ENCODE data around the gene ZNF444.
"Not testable (repeated sequence)": the region's sequence is repeated elsewhere in the genome, so short reads cannot be mapped to it uniquely, and the experiment has no call there.

DNA sequence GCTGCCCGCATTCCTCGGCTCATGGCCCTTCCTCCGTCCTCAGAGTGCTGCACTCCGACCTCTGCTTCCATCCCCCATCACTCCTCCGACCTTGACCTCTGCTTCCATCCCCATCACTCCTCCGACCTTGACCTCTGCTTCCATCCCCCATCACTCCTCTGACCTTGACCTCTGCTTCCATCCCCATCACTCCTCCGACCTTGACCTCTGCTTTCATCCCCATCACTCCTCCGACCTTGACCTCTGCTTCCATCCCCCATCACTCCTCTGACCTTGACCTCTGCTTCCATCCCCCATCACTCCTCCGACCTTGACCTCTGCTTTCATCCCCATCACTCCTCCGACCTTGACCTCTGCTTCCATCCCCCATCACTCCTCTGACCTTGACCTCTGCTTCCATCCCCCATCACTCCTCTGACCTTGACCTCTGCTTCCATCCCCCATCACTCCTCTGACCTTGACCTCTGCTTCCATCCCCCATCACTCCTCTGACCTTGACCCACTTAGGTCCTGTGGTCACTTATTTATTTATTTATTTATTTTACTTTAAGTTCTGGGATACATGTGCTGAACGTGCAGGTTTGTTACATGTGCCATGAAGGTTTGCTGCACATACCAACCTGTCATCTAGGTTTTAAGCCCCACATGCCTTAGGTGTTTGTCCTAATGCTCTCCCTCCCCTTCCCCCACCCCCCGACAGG is 8.0 kb downstream of the ZNF444 start:
- not testable (repeated sequence) for TF ChIP-seq CTCF (IDR thresholded peaks at IDR 0.05); BHLHE40 (IDR thresholded peaks at IDR 0.05; ENCODE audit: low read depth, low read length); POLR2A (IDR thresholded peaks at IDR 0.05; ENCODE audit: low read length); EP300 (IDR thresholded peaks at IDR 0.05); MAFK (IDR thresholded peaks at IDR 0.05; ENCODE audit: partially characterized antibody); TP53 (CRISPR knock-in tag; IDR thresholded peaks at IDR 0.05); HDAC2 (IDR thresholded peaks at IDR 0.05); JUN (IDR thresholded peaks at IDR 0.05); CHD4 (IDR thresholded peaks at IDR 0.05; ENCODE audit: borderline replicate concordance); PHF8 (IDR thresholded peaks at IDR 0.05; ENCODE audit: borderline replicate concordance, low read depth)

All from A549 (cell line).